ENCODE data around the gene ASIC3.
"Not testable (repeated sequence)": the region's sequence is repeated elsewhere in the genome, so short reads cannot be mapped to it uniquely, and the experiment has no call there.

The ASIC3 gene

DNA sequence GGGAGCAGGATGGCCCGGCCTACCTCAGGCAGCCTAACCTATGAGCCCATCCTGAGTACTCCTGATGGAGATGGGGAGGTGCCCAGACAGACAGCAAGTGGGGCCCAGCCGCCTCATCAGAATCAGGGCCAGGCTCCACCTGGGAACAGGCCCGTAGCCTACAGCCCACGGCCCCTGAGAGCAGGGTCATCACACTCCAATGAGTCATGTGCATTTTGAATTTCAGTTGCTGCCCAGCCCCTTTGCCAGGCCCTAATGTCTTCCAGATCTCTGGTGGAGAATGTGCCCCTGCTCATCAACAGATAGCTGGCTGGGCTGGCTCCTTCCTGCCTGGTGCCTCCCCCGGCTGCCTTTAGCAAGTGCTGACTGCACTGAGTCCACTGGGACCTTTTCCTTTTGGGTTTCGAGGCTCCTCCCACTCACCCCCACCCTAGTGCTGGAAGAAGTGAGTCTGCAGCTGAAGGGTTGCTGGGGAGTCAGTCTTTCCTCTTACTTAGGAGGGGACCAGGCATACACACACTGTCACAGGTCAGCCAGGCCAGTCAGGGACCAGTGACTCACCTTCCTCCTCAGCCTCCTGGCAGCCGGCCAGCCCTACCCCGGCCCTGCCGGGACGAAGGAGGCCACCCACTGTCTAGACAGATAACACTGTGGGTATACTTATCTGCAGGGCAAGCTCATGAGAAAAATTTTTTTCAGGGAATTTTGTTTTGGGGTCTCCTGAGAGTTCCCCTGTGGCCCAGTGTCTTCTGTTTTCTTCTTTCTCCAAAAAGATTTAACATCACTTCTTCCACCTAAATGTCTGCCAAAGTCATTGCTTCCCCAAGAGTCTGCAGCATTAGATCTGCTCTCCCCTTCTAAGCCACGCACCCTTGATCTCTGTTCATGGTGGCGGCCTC lies 9.1 kb upstream of the ASIC3 start:
- Histone ChIP-seq H3K36me3 (ENCODE audit: control insufficient read depth, low read depth, low read length) (peaks cover 5% of the 10 kb centered on the region), H3K9me3 (ENCODE audit: control insufficient read depth, low read depth, low read length) (no peaks in the 10 kb centered on the region), H3K4me3 (ENCODE audit: low read length) (no peak overlapping the region), H3K27ac (ENCODE audit: low read length) (no peak overlapping the region), H3K4me1 (ENCODE audit: control insufficient read depth, low read depth, low read length) (no peaks in the 10 kb centered on the region), H3K9ac (ENCODE audit: low read length) (no peak overlapping the region), H3K27me3 (ENCODE audit: control insufficient read depth, insufficient read depth, low read length) (no peaks in the 10 kb centered on the region)

DNA sequence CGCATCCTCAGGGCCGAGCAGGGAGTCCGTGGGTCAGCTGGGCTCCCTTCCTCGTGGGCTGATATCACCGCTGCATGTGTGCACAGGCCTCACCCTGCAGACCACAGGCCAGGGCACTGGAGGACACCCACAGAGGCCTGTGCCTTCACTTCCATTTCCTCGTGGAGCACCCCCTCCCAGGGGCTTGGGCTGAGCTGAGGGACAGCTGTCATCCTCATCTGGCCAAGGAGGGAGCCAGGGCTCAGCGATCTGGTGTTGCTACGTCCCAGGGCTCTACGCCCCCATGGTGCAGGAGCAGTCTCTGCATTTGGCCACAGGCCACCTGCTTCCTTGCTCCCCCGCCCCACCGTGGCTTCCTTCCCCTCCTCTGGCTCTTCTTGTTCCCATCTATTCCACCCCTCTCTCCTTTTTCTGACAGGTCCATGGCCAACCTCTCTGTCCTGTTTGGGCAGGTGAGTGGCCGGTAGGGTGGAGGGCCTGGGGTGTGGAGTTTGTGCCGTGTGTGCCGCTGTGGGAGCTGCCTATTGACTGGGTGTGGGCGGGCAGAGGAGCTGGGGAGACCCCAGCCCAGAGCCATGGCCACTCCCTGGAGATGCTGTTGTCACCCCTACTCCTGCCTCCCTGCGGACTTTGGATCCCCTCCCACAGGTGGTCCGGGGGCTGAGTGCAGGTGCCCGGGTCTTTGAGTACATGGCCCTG lies 8.3 kb upstream of the ASIC3 start:
- Histone ChIP-seq H3K27ac (ENCODE audit: low read length) (no peak overlapping the region), H3K27me3 (ENCODE audit: control insufficient read depth, insufficient read depth, low read length) (no peaks in the 10 kb centered on the region), H3K4me3 (ENCODE audit: low read length) (no peak overlapping the region), H3K9ac (ENCODE audit: low read length) (no peak overlapping the region), H3K4me1 (ENCODE audit: control insufficient read depth, low read depth, low read length) (no peaks in the 10 kb centered on the region), H3K36me3 (ENCODE audit: control insufficient read depth, low read depth, low read length) (peaks cover 2% of the 10 kb centered on the region), H3K9me3 (ENCODE audit: control insufficient read depth, low read depth, low read length) (no peaks in the 10 kb centered on the region)

DNA sequence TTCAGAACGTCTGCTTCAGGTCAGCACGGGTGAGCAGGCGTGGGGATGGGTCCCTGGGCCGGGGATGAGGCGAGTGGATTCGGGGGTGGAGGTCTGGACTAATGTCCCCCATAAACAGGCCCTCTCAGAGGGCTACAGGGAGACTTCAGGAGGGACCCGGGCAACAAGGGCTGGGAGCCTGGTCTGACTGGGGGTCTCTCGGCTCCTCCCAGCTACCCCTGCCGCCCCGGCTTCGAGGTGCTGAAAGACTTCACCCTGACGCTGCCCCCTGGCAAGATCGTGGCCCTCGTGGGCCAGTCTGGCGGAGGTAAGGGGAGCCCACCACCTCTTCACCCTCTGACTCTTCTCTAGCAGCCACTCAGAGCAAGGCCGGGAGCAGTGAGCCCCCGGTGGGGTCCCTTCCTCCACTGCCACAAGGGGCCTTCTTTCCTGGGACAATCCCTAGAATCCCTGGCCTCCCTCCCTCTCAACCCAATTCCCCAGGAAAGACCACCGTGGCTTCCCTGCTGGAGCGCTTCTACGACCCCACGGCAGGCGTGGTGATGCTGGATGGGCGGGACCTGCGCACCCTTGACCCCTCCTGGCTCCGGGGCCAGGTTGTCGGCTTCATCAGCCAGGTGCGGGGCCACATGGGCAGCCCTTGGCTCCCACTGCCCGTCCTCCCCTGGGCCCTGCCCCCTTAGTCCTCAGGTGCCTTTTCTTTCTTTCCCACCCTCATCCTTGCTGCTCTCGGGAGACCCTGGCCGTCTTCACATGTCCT lies 7.5 kb upstream of the ASIC3 start:
- Histone ChIP-seq H3K27ac (ENCODE audit: low read length) (no peak overlapping the region), H3K9ac (ENCODE audit: low read length) (no peak overlapping the region), H3K4me3 (ENCODE audit: low read length) (no peak overlapping the region), H3K4me1 (ENCODE audit: control insufficient read depth, low read depth, low read length) (no peaks in the 10 kb centered on the region), H3K36me3 (ENCODE audit: control insufficient read depth, low read depth, low read length) (no peaks in the 10 kb centered on the region), H3K27me3 (ENCODE audit: control insufficient read depth, insufficient read depth, low read length) (no peaks in the 10 kb centered on the region), H3K9me3 (ENCODE audit: control insufficient read depth, low read depth, low read length) (no peaks in the 10 kb centered on the region)

DNA sequence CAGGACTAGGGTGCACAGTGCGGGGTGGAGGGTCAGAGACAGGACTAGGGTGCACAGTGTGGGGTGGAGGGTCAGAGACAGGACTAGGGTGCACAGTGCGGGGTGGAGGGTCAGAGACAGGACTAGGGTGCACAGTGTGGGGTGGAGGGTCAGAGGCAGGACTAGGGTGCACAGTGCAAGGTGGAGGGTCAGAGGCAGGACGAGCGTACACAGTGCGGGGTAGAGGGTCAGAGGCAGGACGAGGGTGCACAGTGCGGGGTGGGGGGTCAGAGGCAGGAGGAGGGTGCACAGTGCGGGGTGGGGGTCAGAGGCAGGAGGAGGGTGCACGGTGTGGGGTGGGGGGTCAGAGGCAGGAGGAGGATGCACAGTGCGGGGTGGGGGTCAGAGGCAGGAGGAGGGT lies 4.9 kb upstream of the ASIC3 start:
- H3K27me3 ChIP-seq (ENCODE audit: control insufficient read depth, insufficient read depth, low read length); H3K9ac ChIP-seq (ENCODE audit: low read length); H3K27ac ChIP-seq (ENCODE audit: low read length); H3K9me3 ChIP-seq (ENCODE audit: control insufficient read depth, low read depth, low read length); H3K4me1 ChIP-seq (ENCODE audit: control insufficient read depth, low read depth, low read length); H3K4me3 ChIP-seq (ENCODE audit: low read length); H3K36me3 ChIP-seq (ENCODE audit: control insufficient read depth, low read depth, low read length): not testable (repeated sequence)

DNA sequence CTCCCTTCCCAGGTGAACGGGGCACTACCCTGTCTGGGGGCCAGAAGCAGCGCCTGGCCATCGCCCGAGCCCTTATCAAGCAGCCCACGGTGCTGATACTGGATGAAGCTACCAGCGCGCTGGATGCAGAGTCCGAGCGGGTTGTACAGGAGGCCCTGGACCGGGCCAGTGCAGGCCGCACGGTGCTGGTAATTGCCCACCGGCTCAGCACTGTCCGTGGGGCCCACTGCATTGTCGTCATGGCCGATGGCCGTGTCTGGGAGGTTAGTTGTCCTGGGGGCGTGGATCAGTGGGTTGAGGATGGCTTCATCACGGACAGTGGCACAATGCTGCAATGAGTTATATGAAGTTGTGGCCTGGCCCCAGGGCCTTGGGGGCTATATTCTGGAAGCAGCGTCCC lies 4.4 kb upstream of the ASIC3 start:
- H3K4me1 ChIP-seq (ENCODE audit: control insufficient read depth, low read depth, low read length), result no peaks in the 10 kb centered on the region
- H3K4me3 ChIP-seq (ENCODE audit: low read length), result no peak overlapping the region
- H3K27me3 ChIP-seq (ENCODE audit: control insufficient read depth, insufficient read depth, low read length), result no peaks in the 10 kb centered on the region
- H3K9ac ChIP-seq (ENCODE audit: low read length), result no peak overlapping the region
- H3K9me3 ChIP-seq (ENCODE audit: control insufficient read depth, low read depth, low read length), result no peaks in the 10 kb centered on the region
- no peaks in the 10 kb centered on the region for H3K36me3 ChIP-seq (ENCODE audit: control insufficient read depth, low read depth, low read length)
- no peak overlapping the region for H3K27ac ChIP-seq (ENCODE audit: low read length)

DNA sequence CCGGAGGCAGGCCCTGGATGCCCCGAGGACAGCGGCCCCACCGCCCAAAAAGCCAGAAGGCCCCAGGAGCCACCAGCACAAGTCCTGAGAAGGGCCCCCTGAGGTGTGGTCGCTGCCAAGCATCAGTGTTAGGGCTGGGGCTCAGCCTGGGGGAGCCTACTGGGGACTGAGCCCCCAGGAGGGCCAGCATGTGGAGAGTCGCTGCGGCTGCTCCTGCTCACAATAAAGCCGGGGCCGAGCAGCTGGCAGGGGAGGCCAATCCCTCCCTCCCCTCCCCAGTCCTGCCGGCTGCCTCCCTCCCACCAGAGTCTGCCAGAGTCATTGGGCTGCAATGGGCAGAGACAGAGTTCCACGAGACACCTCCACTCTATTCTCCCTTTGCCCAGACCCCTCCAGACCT lies 3.1 kb upstream of the ASIC3 start:
- no peaks in the 10 kb centered on the region for H3K4me1 ChIP-seq (ENCODE audit: control insufficient read depth, low read depth, low read length)
- no peaks in the 10 kb centered on the region for H3K9me3 ChIP-seq (ENCODE audit: control insufficient read depth, low read depth, low read length)
- no peak overlapping the region for H3K4me3 ChIP-seq (ENCODE audit: low read length)
- no peak overlapping the region for H3K9ac ChIP-seq (ENCODE audit: low read length)
- peaks cover 12% of the 10 kb centered on the region for H3K27me3 ChIP-seq (ENCODE audit: control insufficient read depth, insufficient read depth, low read length)
- no peak overlapping the region for H3K27ac ChIP-seq (ENCODE audit: low read length)
- H3K36me3 ChIP-seq (ENCODE audit: control insufficient read depth, low read depth, low read length), result no peaks in the 10 kb centered on the region

DNA sequence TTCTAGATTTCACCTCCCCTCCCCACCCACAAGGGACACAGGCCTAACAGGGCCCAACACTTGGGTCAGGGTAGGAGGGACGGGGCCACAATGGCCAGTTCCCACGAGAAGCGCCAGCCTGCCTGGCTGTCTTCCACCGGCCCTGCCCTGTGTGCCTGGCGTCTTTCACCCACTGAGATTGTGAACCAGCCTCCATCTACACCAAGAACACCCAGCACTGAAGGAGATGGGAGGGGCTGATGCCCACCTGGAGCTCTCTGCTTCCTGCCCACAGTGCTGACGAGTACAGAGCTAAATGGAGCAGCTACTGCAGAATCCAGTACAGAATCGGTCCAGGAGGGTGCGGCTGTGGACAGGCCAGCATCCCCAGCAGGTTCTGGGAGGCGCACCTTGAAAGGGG lies 2.4 kb upstream of the ASIC3 start:
- Histone ChIP-seq H3K4me3 (ENCODE audit: low read length) (no peak overlapping the region), H3K27me3 (ENCODE audit: control insufficient read depth, insufficient read depth, low read length) (peaks cover 19% of the 10 kb centered on the region), H3K9me3 (ENCODE audit: control insufficient read depth, low read depth, low read length) (no peaks in the 10 kb centered on the region), H3K4me1 (ENCODE audit: control insufficient read depth, low read depth, low read length) (no peaks in the 10 kb centered on the region), H3K36me3 (ENCODE audit: control insufficient read depth, low read depth, low read length) (no peaks in the 10 kb centered on the region), H3K9ac (ENCODE audit: low read length) (no peak overlapping the region), H3K27ac (ENCODE audit: low read length) (no peak overlapping the region)

DNA sequence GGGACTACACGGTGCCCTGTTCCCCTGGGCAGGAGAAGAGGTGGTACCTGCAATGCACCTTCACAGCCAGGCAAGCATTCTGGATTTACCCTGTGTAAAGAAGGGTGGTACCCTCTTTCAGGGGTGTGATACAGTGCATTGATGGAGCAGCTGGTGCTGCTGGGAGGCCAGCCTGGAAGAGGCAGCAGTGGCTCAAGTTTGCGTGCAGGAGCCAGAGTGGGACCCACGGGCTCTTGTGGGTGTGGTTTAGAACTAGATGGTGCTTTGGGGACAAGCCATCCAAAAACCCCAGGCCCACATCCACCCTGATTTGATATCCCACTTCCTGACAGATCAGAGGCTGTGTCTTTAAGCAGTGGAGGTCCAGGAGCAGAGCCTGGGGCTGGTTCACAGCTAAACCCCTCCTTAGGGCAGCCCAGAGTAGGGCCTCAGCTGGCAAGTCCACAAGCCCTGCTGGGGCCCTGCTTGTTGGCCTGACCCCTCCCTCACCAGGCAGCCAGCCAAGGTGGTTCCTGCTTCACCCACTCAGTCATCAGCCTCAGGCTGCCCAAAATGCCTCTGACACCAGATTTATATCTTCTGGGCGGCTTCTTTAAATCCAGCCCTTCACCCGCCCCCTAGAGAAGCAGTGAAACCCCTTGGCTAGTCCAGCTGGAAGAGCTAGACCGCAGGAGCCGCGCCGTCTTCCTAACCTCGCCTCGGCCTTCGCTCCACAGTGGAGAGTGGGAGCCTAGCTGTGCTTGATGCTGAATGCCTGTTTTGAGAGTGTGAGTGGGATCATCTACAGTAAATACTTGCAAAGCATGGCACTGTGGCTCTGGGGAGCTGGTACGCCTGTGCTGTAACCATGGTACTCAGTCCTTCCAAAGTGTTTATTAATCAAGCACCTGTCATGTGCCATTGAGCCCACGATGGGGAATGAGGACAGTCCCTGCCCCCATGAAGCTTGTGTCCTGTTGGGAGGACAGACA lies 1.4 kb upstream of the ASIC3 start:
- Histone ChIP-seq H3K9me3 (ENCODE audit: control insufficient read depth, low read depth, low read length) (no peaks in the 10 kb centered on the region), H3K36me3 (ENCODE audit: control insufficient read depth, low read depth, low read length) (no peaks in the 10 kb centered on the region), H3K4me1 (ENCODE audit: control insufficient read depth, low read depth, low read length) (no peaks in the 10 kb centered on the region), H3K27me3 (ENCODE audit: control insufficient read depth, insufficient read depth, low read length) (peaks cover 24% of the 10 kb centered on the region), H3K9ac (ENCODE audit: low read length) (no peak overlapping the region), H3K27ac (ENCODE audit: low read length) (no peak overlapping the region), H3K4me3 (ENCODE audit: low read length) (no peak overlapping the region)

DNA sequence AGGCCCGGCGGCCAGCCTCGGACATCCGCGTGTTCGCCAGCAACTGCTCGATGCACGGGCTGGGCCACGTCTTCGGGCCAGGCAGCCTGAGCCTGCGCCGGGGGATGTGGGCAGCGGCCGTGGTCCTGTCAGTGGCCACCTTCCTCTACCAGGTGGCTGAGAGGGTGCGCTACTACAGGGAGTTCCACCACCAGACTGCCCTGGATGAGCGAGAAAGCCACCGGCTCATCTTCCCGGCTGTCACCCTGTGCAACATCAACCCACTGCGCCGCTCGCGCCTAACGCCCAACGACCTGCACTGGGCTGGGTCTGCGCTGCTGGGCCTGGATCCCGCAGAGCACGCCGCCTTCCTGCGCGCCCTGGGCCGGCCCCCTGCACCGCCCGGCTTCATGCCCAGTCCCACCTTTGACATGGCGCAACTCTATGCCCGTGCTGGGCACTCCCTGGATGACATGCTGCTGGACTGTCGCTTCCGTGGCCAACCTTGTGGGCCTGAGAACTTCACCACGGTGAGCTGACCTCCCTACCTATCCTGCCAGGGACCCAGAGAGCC lies 656 bp downstream of the ASIC3 start:
- no peaks in the 10 kb centered on the region for H3K4me1 ChIP-seq (ENCODE audit: control insufficient read depth, low read depth, low read length)
- H3K9me3 ChIP-seq (ENCODE audit: control insufficient read depth, low read depth, low read length), result no peaks in the 10 kb centered on the region
- no peak overlapping the region for H3K27ac ChIP-seq (ENCODE audit: low read length)
- H3K27me3 ChIP-seq (ENCODE audit: control insufficient read depth, insufficient read depth, low read length), result peaks cover 33% of the 10 kb centered on the region
- no peak overlapping the region for H3K4me3 ChIP-seq (ENCODE audit: low read length)
- no peaks in the 10 kb centered on the region for H3K36me3 ChIP-seq (ENCODE audit: control insufficient read depth, low read depth, low read length)
- no peak overlapping the region for H3K9ac ChIP-seq (ENCODE audit: low read length)

DNA sequence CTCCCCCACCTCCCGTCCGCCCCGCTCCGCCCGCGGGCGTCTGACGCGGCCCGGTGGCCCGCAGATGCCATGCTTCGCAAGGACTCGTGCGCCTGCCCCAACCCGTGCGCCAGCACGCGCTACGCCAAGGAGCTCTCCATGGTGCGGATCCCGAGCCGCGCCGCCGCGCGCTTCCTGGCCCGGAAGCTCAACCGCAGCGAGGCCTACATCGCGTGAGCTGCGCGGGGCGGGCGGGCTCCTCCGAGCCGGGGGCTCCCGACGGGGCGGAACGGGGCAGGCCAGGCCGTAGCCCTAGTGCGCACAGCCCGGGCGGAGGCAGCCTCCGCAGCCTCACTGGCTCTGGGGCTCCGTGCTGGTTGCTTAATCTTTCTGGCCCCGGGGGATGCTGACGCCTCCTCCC lies 2.8 kb downstream of the ASIC3 start:
- Histone ChIP-seq H3K4me1 (ENCODE audit: control insufficient read depth, low read depth, low read length) (no peaks in the 10 kb centered on the region), H3K4me3 (ENCODE audit: low read length) (peak overlapping the region; percentile 22), H3K27me3 (ENCODE audit: control insufficient read depth, insufficient read depth, low read length) (peaks cover 39% of the 10 kb centered on the region), H3K9me3 (ENCODE audit: control insufficient read depth, low read depth, low read length) (no peaks in the 10 kb centered on the region), H3K36me3 (ENCODE audit: control insufficient read depth, low read depth, low read length) (no peaks in the 10 kb centered on the region), H3K27ac (ENCODE audit: low read length) (no peak overlapping the region), H3K9ac (ENCODE audit: low read length) (no peak overlapping the region)
